GM10248 (cell line): ENCODE data around the gene GLYAT.

Experiments
- CTCF ChIA-PET: fragments of 300-600 bp; sonication (Branson Sonifier 250); formaldehyde crosslinking; extraction: SDS; loops from one replicate; lab custom pipeline; 2021; ENCODE audit warnings: antibody characterized with exemption; lab: Yijun Ruan, JAX
- POLR2A ChIA-PET: fragments of 350-650 bp; sonication (Branson Sonifier 250); formaldehyde crosslinking; extraction: SDS; loops from one replicate; lab custom pipeline; 2020; ENCODE audit warnings: antibody characterized with exemption; lab: Yijun Ruan, JAX
- DNase-seq: peaks from one replicate; pipeline ENCODE4 v3.0.0; 2012; ENCODE audit errors: extremely low spot score
- CTCF ChIP-seq: IDR thresholded peaks from 2 replicates; pipeline ENCODE4 v1.5.1; 2012; ENCODE audit warnings: mild to moderate bottlenecking, low read depth; ENCODE audit errors: extremely low read depth, missing control alignments, control extremely low read depth

The GLYAT gene

DNA sequence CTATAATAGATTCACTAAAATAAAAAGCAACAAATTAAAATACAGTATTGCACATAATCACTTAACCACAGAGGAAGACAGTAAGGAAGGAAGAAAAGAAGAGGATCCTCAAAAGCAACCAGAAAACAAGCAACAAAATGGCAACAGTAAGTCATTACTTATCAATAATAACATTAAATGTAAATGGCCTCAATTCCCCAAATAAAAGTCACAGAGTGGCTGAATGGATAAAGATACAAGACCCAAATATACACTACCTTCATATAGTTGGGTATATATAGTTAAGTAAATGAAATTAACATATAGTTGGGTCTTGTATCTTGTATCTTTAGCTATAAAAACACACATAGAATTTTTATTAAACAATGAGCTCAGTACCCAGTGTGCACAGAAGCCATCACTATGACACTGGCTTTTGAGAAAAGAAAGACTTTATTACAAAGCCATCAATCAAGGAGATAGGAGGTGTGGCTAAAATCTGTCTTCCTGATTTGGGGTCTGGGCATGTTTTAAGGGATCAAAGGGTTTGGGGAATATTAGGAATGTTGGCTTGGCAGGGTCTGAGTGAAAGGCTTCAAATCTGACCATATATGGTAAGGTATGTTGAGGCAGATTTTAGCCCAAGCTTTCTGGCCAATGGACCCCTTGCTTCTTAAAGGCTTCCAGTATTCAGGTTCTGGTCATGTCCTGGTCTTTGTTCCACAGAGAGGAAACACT lies 13.4 kb upstream of the GLYAT start:
- no peak for DNase-seq
- ChIA-PET POLR2A (no interaction called here), CTCF (interaction anchor here (1.0 to 1.4 kb wide), 2 partner anchors 11 to 44 kb away, joined by 3 read pairs; no protein-coding TSS in a partner anchor)
- no peak for TF ChIP-seq CTCF

DNA sequence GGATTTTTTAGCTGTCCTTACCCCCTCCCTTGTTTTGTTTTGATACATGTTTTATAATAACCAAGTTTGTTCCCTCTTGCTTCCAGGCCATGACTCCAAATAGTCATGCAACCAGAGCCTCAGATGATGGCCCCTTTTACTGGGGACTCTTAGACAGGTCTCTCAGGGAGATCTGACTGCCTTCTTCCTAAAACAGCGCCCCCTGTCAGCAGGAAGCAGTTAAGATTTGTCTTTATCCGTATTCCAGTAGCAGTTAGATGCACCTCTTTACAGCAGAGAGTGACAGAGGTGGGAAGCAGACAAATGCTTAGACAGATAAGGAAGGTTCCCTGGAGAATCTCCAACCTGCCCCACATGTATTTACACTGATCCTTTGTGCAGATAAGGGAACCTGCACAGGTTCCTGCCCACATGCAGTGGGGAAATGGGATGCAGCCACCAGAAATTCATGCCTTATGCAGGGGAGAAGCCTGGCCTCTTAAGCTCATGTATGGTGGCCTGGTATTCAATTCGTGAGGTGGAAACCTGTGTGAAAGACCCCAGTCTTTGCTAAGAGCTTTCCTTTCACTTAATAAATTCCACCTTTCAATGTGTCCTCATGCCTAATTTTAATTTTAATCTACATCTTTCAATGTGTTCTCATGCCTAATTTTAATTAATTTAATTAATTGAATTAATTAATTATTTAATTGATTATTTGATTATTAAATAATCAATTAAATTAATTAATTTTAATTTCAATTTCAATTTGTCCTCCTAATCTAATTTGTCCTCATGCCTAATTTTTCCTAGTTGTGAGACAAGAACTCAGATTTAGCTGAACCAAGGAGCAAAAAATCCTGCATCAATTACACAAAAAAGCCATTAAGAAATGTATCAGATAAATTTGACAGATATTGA lies 11.5 kb upstream of the GLYAT start:
- no peak for DNase-seq
- no peak for TF ChIP-seq CTCF
- ChIA-PET CTCF (interaction anchor here (1.1 kb wide), 1 partner anchor 114 kb away, joined by 3 read pairs; no protein-coding TSS in a partner anchor), POLR2A (no interaction called here)

DNA sequence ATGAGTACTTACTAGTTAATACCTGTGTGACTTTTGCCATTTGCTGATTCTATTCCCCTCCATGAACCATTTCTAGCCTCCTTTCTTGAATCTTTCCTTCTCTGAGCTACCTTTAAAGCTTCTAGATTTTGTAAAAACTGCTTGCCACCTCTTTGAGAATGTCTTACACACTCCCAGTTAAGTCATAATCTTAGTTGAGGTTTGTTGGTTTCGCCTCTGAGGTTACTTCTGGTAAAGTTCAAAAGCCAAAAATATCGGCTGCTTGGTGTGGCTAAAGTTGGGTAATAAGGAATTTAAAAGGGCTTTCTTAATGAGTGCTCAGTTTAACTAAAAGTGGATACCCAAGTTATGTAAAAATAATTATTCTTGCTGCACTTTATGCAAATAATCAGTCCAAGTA lies 10.4 kb upstream of the GLYAT start:
- DNase-seq, result no peak
- ChIA-PET CTCF (interaction anchor here (0.9 kb wide), 1 partner anchor 89 kb away, joined by 3 read pairs; no protein-coding TSS in a partner anchor), POLR2A (no interaction called here)
- TF ChIP-seq CTCF, result no peak

GRCh38 chr11:58741127-58741526 lies 9.4 kb upstream of the GLYAT start:
- CTCF ChIA-PET, result no interaction called here
- POLR2A ChIA-PET, result no interaction called here
- no peak for TF ChIP-seq CTCF
- no peak for DNase-seq

DNA sequence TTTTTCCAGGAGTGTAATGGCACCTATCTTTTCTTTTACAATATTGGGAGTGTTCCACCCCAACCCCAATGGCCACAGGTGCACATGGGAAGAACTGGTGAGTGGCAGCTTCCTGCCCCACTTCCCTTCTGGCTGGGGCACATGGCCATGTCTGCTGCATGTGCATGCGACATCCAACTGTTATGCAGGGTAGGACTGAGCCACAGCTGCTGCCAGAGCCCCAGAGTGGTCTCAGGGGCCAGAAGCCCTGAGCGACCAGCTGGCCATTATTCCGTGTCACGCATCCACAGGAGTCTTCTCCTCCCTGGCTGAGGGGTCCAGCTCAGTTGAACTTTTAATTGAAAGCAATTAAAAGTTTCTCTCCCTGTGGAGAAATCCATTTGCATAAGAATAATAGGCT lies 8.7 kb upstream of the GLYAT start:
- ChIA-PET POLR2A (no interaction called here), CTCF (no interaction called here)
- DNase-seq, result no peak
- no peak for TF ChIP-seq CTCF

- TF ChIP-seq CTCF, result no peak
- POLR2A ChIA-PET, result no interaction called here
- CTCF ChIA-PET, result no interaction called here
Observed at GRCh38 chr11:58739725-58740430, 8.1 kb upstream of the GLYAT start.

More at GRCh38 chr11:58739725-58740430, 8.1 kb upstream of the GLYAT start:
- no peak for DNase-seq
